ENCODE measurements around the gene SLC9A9. TPM values are rescaled to one million over a fixed set of nuclear protein-coding genes. Genes with fewer than 3 reads are reported as not detected.

Gene SLC9A9
- total and polyA plus RNA-seq, 2 experiments from 2014 or later = 2.2 to 6.8 TPM

DNA sequence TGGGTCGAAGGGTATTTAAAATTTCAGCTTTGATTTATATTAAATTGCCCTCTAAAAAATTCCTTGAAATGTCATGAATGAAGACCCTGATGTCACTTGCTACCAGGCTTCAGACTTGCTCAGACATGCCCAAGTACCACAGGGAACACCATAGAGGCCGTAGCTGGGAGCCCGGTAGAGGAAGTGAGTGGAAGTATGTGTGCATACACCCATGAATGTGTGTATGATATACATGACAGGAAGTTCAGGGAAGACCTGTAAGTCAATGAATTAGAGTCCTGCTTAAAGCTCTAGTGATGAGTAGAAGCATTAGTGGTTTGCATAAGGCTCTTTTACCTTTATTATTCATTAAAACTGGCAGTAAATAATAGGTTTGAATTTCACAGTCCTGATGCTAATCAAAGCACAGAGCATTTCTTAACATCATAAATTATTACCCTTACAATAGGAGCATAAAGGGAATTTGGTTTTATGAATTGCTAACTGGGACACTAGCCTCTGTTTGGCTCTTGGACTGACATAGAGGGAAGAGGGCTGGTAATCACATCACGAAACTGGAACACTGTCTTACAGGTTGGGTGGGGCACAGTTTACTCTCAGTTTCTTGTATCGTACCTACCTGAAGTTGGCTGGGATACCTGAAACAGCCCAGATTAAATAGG, 584.3 kb downstream of the SLC9A9 start:
- H2AFZ ChIP-seq = no peak overlapping the region
- no peaks in the 10 kb centered on the region for H4K20me1 ChIP-seq (ENCODE audit: insufficient read depth, poor library complexity, severe bottlenecking)

DNA sequence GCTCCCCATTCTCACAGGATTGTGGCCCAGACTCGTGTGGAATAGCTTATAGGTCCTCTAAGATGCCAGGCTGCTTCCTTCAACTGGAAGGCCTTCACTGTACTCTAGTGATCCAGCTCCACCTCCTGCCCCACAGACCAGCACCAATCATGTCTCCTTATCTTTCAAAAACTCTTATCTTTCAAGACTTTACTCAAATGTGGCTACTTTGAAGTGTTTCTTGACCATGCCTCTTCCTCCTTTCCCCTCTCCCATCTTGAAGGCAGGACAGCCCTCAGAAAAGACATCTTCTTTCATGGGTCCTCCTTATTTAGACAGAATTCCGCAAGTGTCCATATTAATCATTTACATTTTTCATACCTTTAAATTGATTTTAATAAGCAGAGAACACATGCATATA, 586.4 kb downstream of the SLC9A9 start:
- Histone ChIP-seq H4K20me1 (ENCODE audit: insufficient read depth, poor library complexity, severe bottlenecking) (no peaks in the 10 kb centered on the region), H2AFZ (no peak overlapping the region), H3K4me1 (ENCODE audit: insufficient read depth) (no peaks in the 10 kb centered on the region), H3K27me3 (no peaks in the 10 kb centered on the region), H3K4me2 (no peak overlapping the region), H3K79me2 (no peaks in the 10 kb centered on the region), H3K9me2 (replicated peaks; ENCODE audit: insufficient read depth) (no peaks in the 10 kb centered on the region), H3K36me3 (replicated peaks; ENCODE audit: insufficient read depth, low read depth) (no peaks in the 10 kb centered on the region), H3K27ac (no peak overlapping the region), H3K4me3 (no peak overlapping the region), H3K9me3 (ENCODE audit: low read depth) (no peaks in the 10 kb centered on the region)
- TF ChIP-seq EZH2 (IDR thresholded peaks at IDR 0.05; ENCODE audit: borderline replicate concordance) = no peak
- no peak for TF ChIP-seq EZH2phosphoT487 (IDR thresholded peaks at IDR 0.05; ENCODE audit: low read depth, severe bottlenecking, unreplicated experiment)
- TF ChIP-seq CTCF (IDR thresholded peaks at IDR 0.05; ENCODE audit: poor library complexity) = no peak
- WGBS (ENCODE audit: low lambda C conversion rate, missing lambda C conversion rate) = 79% methylated on average over 2 of the region's 2 CpGs
- no peak for DNase-seq (ENCODE audit: low spot score)

More for the DNA sequence above, 584.3 kb downstream of the SLC9A9 start:
- H3K9me3 ChIP-seq (ENCODE audit: low read depth) = no peaks in the 10 kb centered on the region
- H3K79me2 ChIP-seq = no peaks in the 10 kb centered on the region
- H3K4me1 ChIP-seq (ENCODE audit: insufficient read depth) = no peaks in the 10 kb centered on the region
- no peaks in the 10 kb centered on the region for H3K36me3 ChIP-seq (replicated peaks; ENCODE audit: insufficient read depth, low read depth)
- WGBS (ENCODE audit: low lambda C conversion rate, missing lambda C conversion rate) = 74% methylated on average over 5 of the region's 5 CpGs
- H3K4me3 ChIP-seq = no peak overlapping the region
- H3K9me2 ChIP-seq (replicated peaks; ENCODE audit: insufficient read depth) = no peaks in the 10 kb centered on the region
- no peaks in the 10 kb centered on the region for H3K27me3 ChIP-seq
- no peak for TF ChIP-seq EZH2 (IDR thresholded peaks at IDR 0.05; ENCODE audit: borderline replicate concordance)
- TF ChIP-seq EZH2phosphoT487 (IDR thresholded peaks at IDR 0.05; ENCODE audit: low read depth, severe bottlenecking, unreplicated experiment) = no peak
- no peak for TF ChIP-seq CTCF (IDR thresholded peaks at IDR 0.05; ENCODE audit: poor library complexity)
- H3K27ac ChIP-seq = no peak overlapping the region
- H3K4me2 ChIP-seq = no peak overlapping the region
- DNase-seq (ENCODE audit: low spot score) = no peak

GRCh38 chr3:143258692-143259091, 589.6 kb downstream of the SLC9A9 start:
- TF ChIP-seq EZH2phosphoT487 (IDR thresholded peaks at IDR 0.05; ENCODE audit: low read depth, severe bottlenecking, unreplicated experiment) = no peak
- no peak for TF ChIP-seq EZH2 (IDR thresholded peaks at IDR 0.05; ENCODE audit: borderline replicate concordance)
- TF ChIP-seq CTCF (IDR thresholded peaks at IDR 0.05; ENCODE audit: poor library complexity) = no peak

More at GRCh38 chr3:143258692-143259091, 589.6 kb downstream of the SLC9A9 start:
- WGBS (ENCODE audit: low lambda C conversion rate, missing lambda C conversion rate) = 98% methylated on average over 4 of the region's 4 CpGs
- Histone ChIP-seq H3K27ac (no peak overlapping the region), H3K27me3 (no peaks in the 10 kb centered on the region), H3K36me3 (replicated peaks; ENCODE audit: insufficient read depth, low read depth) (no peaks in the 10 kb centered on the region), H3K4me2 (no peak overlapping the region), H4K20me1 (ENCODE audit: insufficient read depth, poor library complexity, severe bottlenecking) (no peaks in the 10 kb centered on the region), H3K9me2 (replicated peaks; ENCODE audit: insufficient read depth) (no peaks in the 10 kb centered on the region), H3K79me2 (no peaks in the 10 kb centered on the region), H3K4me3 (no peak overlapping the region), H2AFZ (no peak overlapping the region), H3K9me3 (ENCODE audit: low read depth) (no peaks in the 10 kb centered on the region), H3K4me1 (ENCODE audit: insufficient read depth) (no peaks in the 10 kb centered on the region)
- DNase-seq (ENCODE audit: low spot score) = no peak
